Neural cell (in vitro differentiated cells): Measurements from ENCODE around the gene NPFF. TPM values are rescaled to one million over a fixed set of nuclear protein-coding genes. Genes with fewer than 3 reads are reported as not detected.
A peak's percentile ranks its signal among the peaks of the same experiment; 100 is the strongest.

ENCODE experiments used
- H2AFZ ChIP-seq: fragments of 200-600, 300-800 bp; sonication (generic), shearing (Covaris generic); 2 replicates; pipeline ENCODE4 v1.6.0; 2014; ENCODE audit warnings: low read depth, mild to moderate bottlenecking, antibody characterized with exemption, low read length, moderate library complexity
- H3F3A ChIP-seq: fragments of 200-600 bp; shearing (Covaris generic); 2 replicates; pipeline ENCODE4 v1.6.1; 2016; ENCODE audit warnings: mild to moderate bottlenecking, moderate library complexity, mixed read lengths, antibody characterized with exemption, low read length; ENCODE audit not compliant: insufficient read depth, poor library complexity, severe bottlenecking
- H3K27ac ChIP-seq: fragments of 200-600, 300-800 bp; sonication (generic), shearing (Covaris generic); 2 replicates; pipeline ENCODE4 v1.5.1; 2014; ENCODE audit warnings: mild to moderate bottlenecking, low read length, moderate library complexity
- H3K27me3 ChIP-seq: fragments of 300-800, 200-600 bp; sonication (generic), shearing (Covaris generic); 2 replicates; pipeline ENCODE4 v1.6.0; 2014; ENCODE audit warnings: mild to moderate bottlenecking, low read depth, low read length, moderate library complexity; ENCODE audit not compliant: insufficient read depth
- H3K36me3 ChIP-seq: fragments of 300-800, 200-600 bp; sonication (generic), shearing (Covaris generic); 2 replicates; pipeline ENCODE4 v1.5.1; 2014; ENCODE audit warnings: mild to moderate bottlenecking, antibody characterized with exemption, low read length, moderate library complexity; ENCODE audit not compliant: insufficient read depth
- H3K4me2 ChIP-seq: fragments of 300-800, 200-600 bp; sonication (generic), shearing (Covaris generic); 2 replicates; pipeline ENCODE4 v1.6.0; 2014; ENCODE audit warnings: mild to moderate bottlenecking, low read length
- H3K4me3 ChIP-seq: fragments of 300-800, 200-600 bp; sonication (generic), shearing (Covaris generic); 2 replicates; pipeline ENCODE4 v1.5.1; 2014; ENCODE audit warnings: mild to moderate bottlenecking, low read length, moderate library complexity
- H3K79me2 ChIP-seq: fragments of 200-600 bp; shearing (Covaris generic); replicated peaks from 2 replicates; pipeline ENCODE4 v1.6.0; 2014; ENCODE audit warnings: mild to moderate bottlenecking, low read length, moderate library complexity; ENCODE audit not compliant: insufficient read depth
- H3K9ac ChIP-seq: fragments of 300-800, 200-600 bp; sonication (generic), shearing (Covaris generic); 2 replicates; pipeline ENCODE4 v1.6.1; 2016; ENCODE audit warnings: mild to moderate bottlenecking, low read length, mixed read lengths
- H3K9me2 ChIP-seq: fragments of 200-600 bp; shearing (Covaris generic); 2 replicates; pipeline ENCODE4 v1.6.1; 2016; ENCODE audit warnings: mild to moderate bottlenecking, low read length, mixed read lengths; ENCODE audit not compliant: insufficient read depth
- H3K9me3 ChIP-seq: fragments of 200-600, 300-800 bp; sonication (generic), shearing (Covaris generic); 2 replicates; pipeline ENCODE4 v1.6.1; 2016; ENCODE audit warnings: mild to moderate bottlenecking, mixed run types, low read length, moderate library complexity, mixed read lengths
- H4K20me1 ChIP-seq: fragments of 200-600 bp; shearing (Covaris generic); 2 replicates; pipeline ENCODE4 v1.6.1; 2016; ENCODE audit warnings: mild to moderate bottlenecking, mixed run types; ENCODE audit not compliant: insufficient read depth
- EP300 ChIP-seq: fragments of 450-650 bp; conservative IDR thresholded peaks from 2 replicates; pipeline ENCODE4 v1.6.1; 2014; ENCODE audit warnings: antibody characterized with exemption, mild to moderate bottlenecking, moderate library complexity; ENCODE audit not compliant: poor library complexity, severe bottlenecking
- EZH2 ChIP-seq: fragments of 200-600, 300-800 bp; shearing (Covaris generic), sonication (generic); IDR thresholded peaks from 2 replicates; pipeline ENCODE4 v1.6.1; 2014; ENCODE audit warnings: antibody characterized with exemption, low read length, borderline replicate concordance, mild to moderate bottlenecking; ENCODE audit not compliant: insufficient read depth, poor library complexity, severe bottlenecking
- MXI1 ChIP-seq: fragments of 450-650 bp; conservative IDR thresholded peaks from 2 replicates; pipeline ENCODE4 v1.6.1; 2014; ENCODE audit warnings: antibody characterized with exemption, mild to moderate bottlenecking; ENCODE audit not compliant: poor library complexity, severe bottlenecking
- POLR2AphosphoS5 ChIP-seq: IDR thresholded peaks from 2 replicates; pipeline ENCODE4 v1.6.1; 2012
- RAD21 ChIP-seq: fragments of 450-650 bp; conservative IDR thresholded peaks from 2 replicates; pipeline ENCODE4 v1.6.1; 2014; ENCODE audit warnings: antibody characterized with exemption, mild to moderate bottlenecking, moderate library complexity
- SMC3 ChIP-seq: fragments of 450-650 bp; conservative IDR thresholded peaks from 2 replicates; pipeline ENCODE4 v1.6.1; 2014; ENCODE audit warnings: antibody characterized with exemption, mild to moderate bottlenecking, moderate library complexity; ENCODE audit not compliant: poor library complexity
- TAF1 ChIP-seq: IDR thresholded peaks from 2 replicates; pipeline ENCODE4 v1.6.1; 2012; ENCODE audit warnings: low read depth
- polyA plus RNA-seq: library from polyadenylated mRNA; depleted of rRNA; stranded (reverse); fragments of >200 nt; gene quantifications from 2 replicates; pipeline ENCODE4 v1.2.3, GENCODE V29; 2014
- TF ChIP-seq, protein P1 (sequence below): IDR thresholded peaks from 2 replicates; pipeline ENCODE4 v1.6.1; 2012; ENCODE audit warnings: borderline replicate concordance
- TF ChIP-seq, protein P2 (sequence below): fragments of 450-650 bp; IDR thresholded peaks from 2 replicates; pipeline ENCODE4 v1.5.1; 2014; ENCODE audit warnings: antibody characterized with exemption, mild to moderate bottlenecking, moderate library complexity; ENCODE audit not compliant: poor library complexity, severe bottlenecking

Gene NPFF
- polyA plus RNA-seq, 1 donor from 2014 or later = not detected

DNA sequence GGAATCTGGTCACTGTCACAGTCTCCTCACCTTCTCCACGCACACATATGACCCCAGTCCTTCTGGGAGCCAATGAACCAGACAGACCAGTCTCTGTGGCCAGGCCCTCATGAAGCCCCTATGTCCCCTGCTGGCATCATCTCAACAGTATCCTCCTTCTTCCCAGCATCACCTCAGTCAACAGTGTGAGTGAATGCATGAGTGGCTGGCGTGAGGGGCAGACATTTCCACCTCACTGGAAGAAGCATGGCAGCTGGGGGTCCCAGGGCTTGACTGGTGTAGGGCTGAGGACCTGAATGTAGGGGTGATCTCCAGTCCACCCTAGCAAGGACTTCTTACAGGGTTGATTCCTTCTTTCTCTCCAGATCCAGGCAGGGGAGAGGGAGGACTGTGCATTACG lies 9.8 kb downstream of the NPFF start:
- no peaks in the 10 kb centered on the region for H3K9me3 ChIP-seq
- H3K9me2 ChIP-seq = no peaks in the 10 kb centered on the region
- TF ChIP-seq POLR2AphosphoS5 (no peak), SMC3 (no peak), EP300 (no peak), MXI1 (no peak), RAD21 (no peak), EZH2 (no peak), TAF1 (no peak)
- TF ChIP-seq, protein P1, sequence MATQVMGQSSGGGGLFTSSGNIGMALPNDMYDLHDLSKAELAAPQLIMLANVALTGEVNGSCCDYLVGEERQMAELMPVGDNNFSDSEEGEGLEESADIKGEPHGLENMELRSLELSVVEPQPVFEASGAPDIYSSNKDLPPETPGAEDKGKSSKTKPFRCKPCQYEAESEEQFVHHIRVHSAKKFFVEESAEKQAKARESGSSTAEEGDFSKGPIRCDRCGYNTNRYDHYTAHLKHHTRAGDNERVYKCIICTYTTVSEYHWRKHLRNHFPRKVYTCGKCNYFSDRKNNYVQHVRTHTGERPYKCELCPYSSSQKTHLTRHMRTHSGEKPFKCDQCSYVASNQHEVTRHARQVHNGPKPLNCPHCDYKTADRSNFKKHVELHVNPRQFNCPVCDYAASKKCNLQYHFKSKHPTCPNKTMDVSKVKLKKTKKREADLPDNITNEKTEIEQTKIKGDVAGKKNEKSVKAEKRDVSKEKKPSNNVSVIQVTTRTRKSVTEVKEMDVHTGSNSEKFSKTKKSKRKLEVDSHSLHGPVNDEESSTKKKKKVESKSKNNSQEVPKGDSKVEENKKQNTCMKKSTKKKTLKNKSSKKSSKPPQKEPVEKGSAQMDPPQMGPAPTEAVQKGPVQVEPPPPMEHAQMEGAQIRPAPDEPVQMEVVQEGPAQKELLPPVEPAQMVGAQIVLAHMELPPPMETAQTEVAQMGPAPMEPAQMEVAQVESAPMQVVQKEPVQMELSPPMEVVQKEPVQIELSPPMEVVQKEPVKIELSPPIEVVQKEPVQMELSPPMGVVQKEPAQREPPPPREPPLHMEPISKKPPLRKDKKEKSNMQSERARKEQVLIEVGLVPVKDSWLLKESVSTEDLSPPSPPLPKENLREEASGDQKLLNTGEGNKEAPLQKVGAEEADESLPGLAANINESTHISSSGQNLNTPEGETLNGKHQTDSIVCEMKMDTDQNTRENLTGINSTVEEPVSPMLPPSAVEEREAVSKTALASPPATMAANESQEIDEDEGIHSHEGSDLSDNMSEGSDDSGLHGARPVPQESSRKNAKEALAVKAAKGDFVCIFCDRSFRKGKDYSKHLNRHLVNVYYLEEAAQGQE = no peak
- TF ChIP-seq, protein P2, sequence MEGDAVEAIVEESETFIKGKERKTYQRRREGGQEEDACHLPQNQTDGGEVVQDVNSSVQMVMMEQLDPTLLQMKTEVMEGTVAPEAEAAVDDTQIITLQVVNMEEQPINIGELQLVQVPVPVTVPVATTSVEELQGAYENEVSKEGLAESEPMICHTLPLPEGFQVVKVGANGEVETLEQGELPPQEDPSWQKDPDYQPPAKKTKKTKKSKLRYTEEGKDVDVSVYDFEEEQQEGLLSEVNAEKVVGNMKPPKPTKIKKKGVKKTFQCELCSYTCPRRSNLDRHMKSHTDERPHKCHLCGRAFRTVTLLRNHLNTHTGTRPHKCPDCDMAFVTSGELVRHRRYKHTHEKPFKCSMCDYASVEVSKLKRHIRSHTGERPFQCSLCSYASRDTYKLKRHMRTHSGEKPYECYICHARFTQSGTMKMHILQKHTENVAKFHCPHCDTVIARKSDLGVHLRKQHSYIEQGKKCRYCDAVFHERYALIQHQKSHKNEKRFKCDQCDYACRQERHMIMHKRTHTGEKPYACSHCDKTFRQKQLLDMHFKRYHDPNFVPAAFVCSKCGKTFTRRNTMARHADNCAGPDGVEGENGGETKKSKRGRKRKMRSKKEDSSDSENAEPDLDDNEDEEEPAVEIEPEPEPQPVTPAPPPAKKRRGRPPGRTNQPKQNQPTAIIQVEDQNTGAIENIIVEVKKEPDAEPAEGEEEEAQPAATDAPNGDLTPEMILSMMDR = no peak
- H4K20me1 ChIP-seq = no peaks in the 10 kb centered on the region
- no peaks in the 10 kb centered on the region for H3K27me3 ChIP-seq
- peaks cover 3% of the 10 kb centered on the region for H3K36me3 ChIP-seq
- H3K9ac ChIP-seq = no peak overlapping the region
- H3K4me2 ChIP-seq = peak overlapping the region; percentile 72
- peaks cover 13% of the 10 kb centered on the region for H3F3A ChIP-seq
- H2AFZ ChIP-seq = no peak overlapping the region
- no peak overlapping the region for H3K27ac ChIP-seq
- H3K79me2 ChIP-seq = peaks cover 55% of the 10 kb centered on the region
- peak overlapping the region; percentile 71 for H3K4me3 ChIP-seq

DNA sequence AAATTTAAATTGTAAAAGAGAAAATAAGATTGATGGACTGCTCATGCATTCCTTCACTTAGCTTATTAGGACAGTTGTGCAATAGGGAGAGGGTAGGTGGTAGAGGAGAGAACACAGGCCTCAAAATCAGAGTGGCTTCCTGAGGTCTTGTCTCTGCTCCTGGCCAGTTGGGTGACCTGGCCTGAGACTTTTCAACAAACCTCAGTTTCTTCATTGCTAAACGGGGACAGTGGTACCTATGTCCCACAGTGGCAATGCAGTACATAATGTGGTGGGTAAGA lies 10.6 kb downstream of the NPFF start:
- TF ChIP-seq SMC3 (no peak), RAD21 (no peak), MXI1 (no peak), TAF1 (no peak), EP300 (no peak), EZH2 (no peak), POLR2AphosphoS5 (no peak)
- TF ChIP-seq, protein P2 = no peak
- TF ChIP-seq, protein P1 = no peak
- H3K27ac ChIP-seq = no peak overlapping the region
- peaks cover 3% of the 10 kb centered on the region for H3K36me3 ChIP-seq
- H3K79me2 ChIP-seq = peaks cover 53% of the 10 kb centered on the region
- H3K9me3 ChIP-seq = no peaks in the 10 kb centered on the region
- no peak overlapping the region for H2AFZ ChIP-seq
- no peaks in the 10 kb centered on the region for H3K27me3 ChIP-seq
- no peaks in the 10 kb centered on the region for H3K9me2 ChIP-seq
- H3K4me2 ChIP-seq = no peak overlapping the region
- peaks cover 11% of the 10 kb centered on the region for H3F3A ChIP-seq
- peak overlapping the region; percentile 71 for H3K4me3 ChIP-seq
- no peaks in the 10 kb centered on the region for H4K20me1 ChIP-seq
- H3K9ac ChIP-seq = no peak overlapping the region
